HepG2 (cell line): ENCODE results near the gene MYL6. TPM values are rescaled to one million over a fixed set of nuclear protein-coding genes. Genes with fewer than 3 reads are reported as not detected.

Source experiments
- CEBPG ChIP-seq: IDR thresholded peaks from 2 replicates; pipeline ENCODE4 v1.6.1; 2016
- CENPX ChIP-seq: sonication (generic); formaldehyde crosslinking; IDR thresholded peaks from 2 replicates; pipeline ENCODE4 v1.9.0; 2021; ENCODE audit warnings: mild to moderate bottlenecking, missing genetic modification reagents, moderate library complexity
- ESRRA ChIP-seq: sonication (generic); formaldehyde crosslinking; IDR thresholded peaks from 2 replicates; pipeline ENCODE4 v1.5.1; 2020; ENCODE audit warnings: mild to moderate bottlenecking, low read depth, missing genetic modification reagents
- FOSL2 ChIP-seq: sonication (generic); formaldehyde crosslinking; IDR thresholded peaks from 2 replicates; pipeline ENCODE4 v1.4.0; 2020; ENCODE audit warnings: missing genetic modification reagents
- HES4 ChIP-seq: sonication (generic); formaldehyde crosslinking; IDR thresholded peaks from 2 replicates; pipeline ENCODE4 v1.9.0; 2021; ENCODE audit warnings: mild to moderate bottlenecking, missing genetic modification reagents, borderline replicate concordance
- MAFF ChIP-seq: IDR thresholded peaks from 2 replicates; pipeline ENCODE4 v1.6.1; 2011; ENCODE audit warnings: low read depth, low read length, improper control_type of control experiment
- POLR2A ChIP-seq, 2 experiments: IDR thresholded peaks; 2 replicates each; pipeline ENCODE4 v1.6.1; 2011; ENCODE audit warnings: low read depth in 2 of 2, low read length in 2 of 2, mild to moderate bottlenecking in 1 of 2, moderate library complexity in 1 of 2; ENCODE audit not compliant: insufficient read depth in 1 of 2
- RFXAP ChIP-seq: sonication (generic); formaldehyde crosslinking; IDR thresholded peaks from 2 replicates; pipeline ENCODE4 v1.4.0; 2020; ENCODE audit warnings: missing genetic modification reagents, borderline replicate concordance
- SAP130 ChIP-seq: IDR thresholded peaks from 2 replicates; pipeline ENCODE4 v1.6.1; 2016; ENCODE audit warnings: low read depth
- SUZ12 ChIP-seq: fragments of 150-350 bp; IDR thresholded peaks from 2 replicates; pipeline ENCODE4 v1.6.1; 2014; ENCODE audit warnings: low read depth, low read length
- TAF1 ChIP-seq: sonication (generic); formaldehyde crosslinking; IDR thresholded peaks from 2 replicates; pipeline ENCODE4 v1.4.0; 2020; ENCODE audit warnings: missing genetic modification reagents
- THAP9 ChIP-seq: sonication (generic); formaldehyde crosslinking; IDR thresholded peaks from 2 replicates; pipeline ENCODE4; 2020; ENCODE audit warnings: missing genetic modification reagents, mild to moderate bottlenecking, borderline replicate concordance
- TOE1 ChIP-seq: sonication (generic); formaldehyde crosslinking; IDR thresholded peaks from 2 replicates; pipeline ENCODE4 v1.4.0; 2020; ENCODE audit warnings: mild to moderate bottlenecking, missing genetic modification reagents
- ZBTB7A ChIP-seq: sonication (generic); formaldehyde crosslinking; IDR thresholded peaks from 2 replicates; pipeline ENCODE4 v1.8.0; 2022; ENCODE audit warnings: mild to moderate bottlenecking, missing genetic modification reagents
- ZBTB8A ChIP-seq: sonication (generic); formaldehyde crosslinking; IDR thresholded peaks from 2 replicates; pipeline ENCODE4 v1.4.0; 2020; ENCODE audit warnings: mild to moderate bottlenecking, low read depth, missing genetic modification reagents, borderline replicate concordance
- ZFX ChIP-seq: sonication (generic); formaldehyde crosslinking; IDR thresholded peaks from 2 replicates; pipeline ENCODE4 v1.4.0; 2020; ENCODE audit warnings: mild to moderate bottlenecking, low read depth, missing genetic modification reagents, moderate library complexity
- ZFY ChIP-seq: sonication (generic); formaldehyde crosslinking; IDR thresholded peaks from 2 replicates; pipeline ENCODE4 v1.4.0; 2020; ENCODE audit warnings: missing genetic modification reagents
- ZNF800 ChIP-seq: sonication (generic); formaldehyde crosslinking; IDR thresholded peaks from 2 replicates; pipeline ENCODE4 v1.4.0; 2020; ENCODE audit warnings: missing genetic modification reagents
- polyA plus RNA-seq, 8 experiments: library from polyadenylated mRNA; depleted of rRNA in 3 of 8; stranded (reverse) in 7 of 8; unstranded in 1 of 8; fragments of >200 nt; fragmentation: Illumina TruSeq in 4 of 8; extraction: Trizol in 4 of 8; gene quantifications; 2 replicates each; pipeline versions ENCODE4 v1.2.1 to v1.2.3, GENCODE V29; 2011 to 2016; ENCODE audit warnings: low read depth in 4 of 8, missing spikeins in 1 of 8, mixed read lengths in 1 of 8; ENCODE audit not compliant: insufficient read depth in 1 of 8
- total RNA-seq, 5 experiments: library from RNA; depleted of rRNA; stranded (reverse); fragments of >200 nt; fragmentation: Illumina TruSeq; extraction: Trizol; gene quantifications; 2 replicates each; pipeline ENCODE4 v1.2.3, GENCODE V29; 2016; ENCODE audit warnings: low read depth in 1 of 5
- TF ChIP-seq, protein P1 (sequence below): sonication (generic); formaldehyde crosslinking; IDR thresholded peaks from 2 replicates; pipeline ENCODE4 v1.5.1; 2020; ENCODE audit warnings: mild to moderate bottlenecking, missing genetic modification reagents, borderline replicate concordance
- TF ChIP-seq, protein P2 (sequence below): IDR thresholded peaks from 2 replicates; pipeline ENCODE4 v1.6.1; 2016; ENCODE audit warnings: low read depth, borderline replicate concordance

Gene MYL6
- total and polyA plus RNA-seq, 2 of the 13 experiments (the other 11 are each of a cell fraction or from before 2014, with no cell fraction given): 1,127 to 1,192 TPM

GRCh38 chr12:56189099-56189917, 31.1 kb downstream of the MYL6 start, which contains the start of gene SMARCC2 (continued):
- TF ChIP-seq, protein P1, sequence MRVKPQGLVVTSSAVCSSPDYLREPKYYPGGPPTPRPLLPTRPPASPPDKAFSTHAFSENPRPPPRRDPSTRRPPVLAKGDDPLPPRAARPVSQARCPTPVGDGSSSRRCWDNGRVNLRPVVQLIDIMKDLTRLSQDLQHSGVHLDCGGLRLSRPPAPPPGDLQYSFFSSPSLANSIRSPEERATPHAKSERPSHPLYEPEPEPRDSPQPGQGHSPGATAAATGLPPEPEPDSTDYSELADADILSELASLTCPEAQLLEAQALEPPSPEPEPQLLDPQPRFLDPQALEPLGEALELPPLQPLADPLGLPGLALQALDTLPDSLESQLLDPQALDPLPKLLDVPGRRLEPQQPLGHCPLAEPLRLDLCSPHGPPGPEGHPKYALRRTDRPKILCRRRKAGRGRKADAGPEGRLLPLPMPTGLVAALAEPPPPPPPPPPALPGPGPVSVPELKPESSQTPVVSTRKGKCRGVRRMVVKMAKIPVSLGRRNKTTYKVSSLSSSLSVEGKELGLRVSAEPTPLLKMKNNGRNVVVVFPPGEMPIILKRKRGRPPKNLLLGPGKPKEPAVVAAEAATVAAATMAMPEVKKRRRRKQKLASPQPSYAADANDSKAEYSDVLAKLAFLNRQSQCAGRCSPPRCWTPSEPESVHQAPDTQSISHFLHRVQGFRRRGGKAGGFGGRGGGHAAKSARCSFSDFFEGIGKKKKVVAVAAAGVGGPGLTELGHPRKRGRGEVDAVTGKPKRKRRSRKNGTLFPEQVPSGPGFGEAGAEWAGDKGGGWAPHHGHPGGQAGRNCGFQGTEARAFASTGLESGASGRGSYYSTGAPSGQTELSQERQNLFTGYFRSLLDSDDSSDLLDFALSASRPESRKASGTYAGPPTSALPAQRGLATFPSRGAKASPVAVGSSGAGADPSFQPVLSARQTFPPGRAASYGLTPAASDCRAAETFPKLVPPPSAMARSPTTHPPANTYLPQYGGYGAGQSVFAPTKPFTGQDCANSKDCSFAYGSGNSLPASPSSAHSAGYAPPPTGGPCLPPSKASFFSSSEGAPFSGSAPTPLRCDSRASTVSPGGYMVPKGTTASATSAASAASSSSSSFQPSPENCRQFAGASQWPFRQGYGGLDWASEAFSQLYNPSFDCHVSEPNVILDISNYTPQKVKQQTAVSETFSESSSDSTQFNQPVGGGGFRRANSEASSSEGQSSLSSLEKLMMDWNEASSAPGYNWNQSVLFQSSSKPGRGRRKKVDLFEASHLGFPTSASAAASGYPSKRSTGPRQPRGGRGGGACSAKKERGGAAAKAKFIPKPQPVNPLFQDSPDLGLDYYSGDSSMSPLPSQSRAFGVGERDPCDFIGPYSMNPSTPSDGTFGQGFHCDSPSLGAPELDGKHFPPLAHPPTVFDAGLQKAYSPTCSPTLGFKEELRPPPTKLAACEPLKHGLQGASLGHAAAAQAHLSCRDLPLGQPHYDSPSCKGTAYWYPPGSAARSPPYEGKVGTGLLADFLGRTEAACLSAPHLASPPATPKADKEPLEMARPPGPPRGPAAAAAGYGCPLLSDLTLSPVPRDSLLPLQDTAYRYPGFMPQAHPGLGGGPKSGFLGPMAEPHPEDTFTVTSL (CRISPR knock-in tag): no peak
- no peak for TF ChIP-seq FOSL2 (CRISPR knock-in tag)
- TF ChIP-seq ESRRA: no peak
- no peak for TF ChIP-seq CEBPG (CRISPR knock-in tag)
- no peak for TF ChIP-seq THAP9
- TF ChIP-seq TAF1 (CRISPR knock-in tag): peak; percentile 55; the same call in 1 of the 2 replicates
- no peak for TF ChIP-seq CENPX (CRISPR knock-in tag)
- TF ChIP-seq ZFY (CRISPR knock-in tag): peak; percentile 60; the same call in 1 of the 2 replicates
- no peak for TF ChIP-seq ZBTB8A (CRISPR knock-in tag)
- peak; percentile 21; the same call in 1 of the 2 replicates for TF ChIP-seq TOE1
- peak; percentile 29 to 46; a peak in 2 of 4 replicates for TF ChIP-seq POLR2A (IDR thresholded peaks at IDR 0.05; ENCODE audit: insufficient read depth in 1 of 2, low read depth in 2 of 2, low read length in 2 of 2)
- TF ChIP-seq SUZ12: no peak
- no peak for TF ChIP-seq ZBTB7A (CRISPR knock-in tag)
- no peak for TF ChIP-seq ZNF800 (CRISPR knock-in tag)
- 0 out of 2 replicates have a peak, but pooled peaks have one; percentile 33 for TF ChIP-seq RFXAP
- TF ChIP-seq, protein P2, sequence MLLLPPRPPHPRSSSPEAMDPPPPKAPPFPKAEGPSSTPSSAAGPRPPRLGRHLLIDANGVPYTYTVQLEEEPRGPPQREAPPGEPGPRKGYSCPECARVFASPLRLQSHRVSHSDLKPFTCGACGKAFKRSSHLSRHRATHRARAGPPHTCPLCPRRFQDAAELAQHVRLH (CRISPR knock-in tag): 0 out of 2 replicates have a peak, but pooled peaks have one; percentile 23
- TF ChIP-seq MAFF: no peak
- TF ChIP-seq SAP130 (CRISPR knock-in tag): peak; percentile 52
- TF ChIP-seq HES4 (CRISPR knock-in tag): no peak
- peak; percentile 40 for TF ChIP-seq ZFX
